22Rv1 (cell line): ENCODE results near the gene RPP25L.

Source experiments
- CTCF ChIP-seq: fragments of 450-650 bp; IDR thresholded peaks from 2 replicates; pipeline ENCODE4 v1.5.1; 2017; ENCODE audit warnings: mild to moderate bottlenecking
- ZFX ChIP-seq: fragments of 450-650 bp; IDR thresholded peaks from 2 replicates; pipeline ENCODE4 v1.6.1; 2017; ENCODE audit warnings: antibody characterized with exemption, borderline replicate concordance

DNA sequence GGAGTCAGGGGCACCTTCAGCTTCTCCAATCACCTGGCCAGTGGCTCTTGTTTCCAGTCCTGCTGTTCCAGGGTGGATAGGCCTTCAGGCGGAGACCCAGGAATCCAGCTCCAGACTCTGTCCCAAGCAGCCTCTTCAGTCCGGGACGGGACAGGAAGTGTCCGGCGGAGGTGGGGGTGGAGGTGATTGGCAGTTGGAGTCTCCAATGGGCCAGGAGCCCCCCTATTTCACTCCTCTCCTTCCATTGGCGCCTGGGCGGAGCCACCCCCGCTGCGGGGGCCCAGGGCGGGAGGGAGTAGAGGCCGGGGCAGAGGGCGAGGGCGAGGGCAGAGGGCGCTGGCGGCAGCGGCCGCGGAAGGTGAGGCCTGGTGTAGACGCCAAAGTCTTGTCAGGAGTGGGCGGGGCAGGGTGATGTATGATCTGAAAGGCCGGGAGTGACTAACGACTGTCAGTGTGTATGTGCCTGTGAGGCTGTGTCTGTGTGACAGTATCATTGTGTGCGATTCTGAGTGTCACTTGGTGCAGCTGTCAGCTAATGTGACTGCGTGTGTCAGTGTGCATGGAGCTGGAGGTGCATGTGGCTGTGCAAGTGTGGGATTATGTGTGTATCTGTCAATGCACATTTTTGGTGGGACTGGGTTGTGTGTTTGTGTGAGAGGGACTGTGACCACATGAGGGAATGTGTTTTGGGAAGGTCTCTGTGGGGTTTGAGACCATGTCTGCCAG lies 40.1 kb upstream of the RPP25L start, which contains the start of gene IL11RA:
- TF ChIP-seq CTCF: peak; percentile 52
- no peak for TF ChIP-seq ZFX
